H1 (cell line): ENCODE measurements around the gene CTNND2. TPM values are rescaled to one million over a fixed set of nuclear protein-coding genes. Genes with fewer than 3 reads are reported as not detected.

Source experiments
- CTCF ChIA-PET: fragments of 300-600 bp; sonication (Branson Sonifier 250); formaldehyde crosslinking; loops from one replicate; lab custom pipeline; 2021; ENCODE audit not compliant: partially characterized antibody; lab: Charles Lee
- POLR2A ChIA-PET: fragments of 300-600 bp; sonication (Branson Sonifier 250); formaldehyde crosslinking; loops from one replicate; lab custom pipeline; 2021; ENCODE audit warnings: inconsistent platforms; ENCODE audit not compliant: partially characterized antibody; lab: Charles Lee
- DNase-seq, 2 experiments: peaks; one replicate each; pipeline versions ENCODE4 v3.0.0 to v3.0.0-alpha.2; 2010 to 2022; ENCODE audit warnings: low spot score in 2 of 2, low read depth in 1 of 2, mixed read lengths in 1 of 2
- FAIRE-seq: peaks from 2 replicates; lab custom pipeline; 2011; peaks lifted over from hg19 to GRCh38; lab: Jason Lieb, UNC
- H2AFZ ChIP-seq: 2 replicates; pipeline ENCODE4 v1.8.1; 2012; ENCODE audit warnings: low read length, inconsistent platforms
- H2AK5ac ChIP-seq: 2 replicates; pipeline ENCODE4 v1.6.1; 2013; ENCODE audit warnings: low read depth, low read length
- H2BK120ac ChIP-seq: replicated peaks from 2 replicates; pipeline ENCODE3; 2013; ENCODE audit warnings: low read depth, low read length, inconsistent platforms
- H2BK12ac ChIP-seq: 2 replicates; pipeline ENCODE4 v1.6.1; 2013; ENCODE audit warnings: low read depth, low read length
- H2BK15ac ChIP-seq: 2 replicates; pipeline ENCODE4 v1.6.1; 2013; ENCODE audit warnings: low read length
- H2BK20ac ChIP-seq: 2 replicates; pipeline ENCODE4 v1.6.1; 2013; ENCODE audit warnings: low read length
- H2BK5ac ChIP-seq: 2 replicates; pipeline ENCODE4 v1.6.1; 2013; ENCODE audit warnings: low read depth, low read length
- H3K14ac ChIP-seq: 2 replicates; pipeline ENCODE4 v1.6.1; 2013; ENCODE audit warnings: inconsistent platforms; ENCODE audit not compliant: insufficient read length
- H3K18ac ChIP-seq: 2 replicates; pipeline ENCODE4 v1.6.1; 2013; ENCODE audit warnings: low read length; ENCODE audit errors: extremely low read depth
- H3K23ac ChIP-seq: 2 replicates; pipeline ENCODE4 v1.6.1; 2013; ENCODE audit warnings: inconsistent platforms; ENCODE audit not compliant: insufficient read length
- H3K23me2 ChIP-seq: 2 replicates; pipeline ENCODE4 v1.6.1; 2013; ENCODE audit warnings: low read depth, low read length
- H3K27ac ChIP-seq: 2 replicates; pipeline ENCODE4 v1.6.1; 2011; ENCODE audit warnings: low read depth, low read length, inconsistent platforms
- H3K27me3 ChIP-seq, 4 experiments: replicated peaks in 1 of 4; 1 replicate in 1 of 4; 2 replicates in 3 of 4; pipeline versions ENCODE4 v1.6.1 to v1.8.1; 2011 to 2013; ENCODE audit warnings: low read length in 3 of 4, mild to moderate bottlenecking in 3 of 4, inconsistent platforms in 2 of 4, mixed read lengths in 2 of 4, moderate library complexity in 1 of 4; ENCODE audit not compliant: control insufficient read depth in 3 of 4, insufficient read depth in 3 of 4; ENCODE audit errors: extremely low read depth in 1 of 4
- H3K36me3 ChIP-seq, 4 experiments: 2 replicates each; pipeline versions ENCODE4 v1.6.1 to v1.8.1; 2011 to 2013; ENCODE audit warnings: mild to moderate bottlenecking in 4 of 4, low read length in 3 of 4, moderate library complexity in 2 of 4, control low read depth in 1 of 4, inconsistent platforms in 1 of 4; ENCODE audit not compliant: insufficient read depth in 4 of 4, control insufficient read depth in 2 of 4
- H3K4ac ChIP-seq: replicated peaks from 2 replicates; pipeline ENCODE3; 2013; ENCODE audit warnings: low read length, low read depth, mixed read lengths, inconsistent platforms; ENCODE audit not compliant: insufficient read length
- H3K4me1 ChIP-seq, 4 experiments: replicated peaks in 1 of 4; 1 replicate in 1 of 4; 2 replicates in 3 of 4; pipeline versions ENCODE4 v1.6.1 to v1.8.1; 2011 to 2013; ENCODE audit warnings: low read length in 3 of 4, inconsistent platforms in 2 of 4, mixed read lengths in 1 of 4; ENCODE audit not compliant: insufficient read depth in 4 of 4, control insufficient read depth in 3 of 4
- H3K4me2 ChIP-seq, 2 experiments: 2 replicates each; pipeline versions ENCODE4 v1.6.1 to v1.8.1; 2011 to 2013; ENCODE audit warnings: low read depth in 2 of 2, low read length in 2 of 2, control low read depth in 1 of 2, inconsistent platforms in 1 of 2, mild to moderate bottlenecking in 1 of 2; ENCODE audit not compliant: insufficient read depth in 1 of 2
- H3K4me3 ChIP-seq, 4 experiments: fragments of 200-600, 300-600 bp in 1 of 4; sonication (generic), shearing (Covaris generic), sonication (Bioruptor Twin) in 1 of 4; 2 replicates each; pipeline versions ENCODE4 v1.5.1 to v1.8.1; 2011 to 2016; ENCODE audit warnings: low read length in 4 of 4, low read depth in 3 of 4, control low read depth in 2 of 4, inconsistent platforms in 2 of 4, mild to moderate bottlenecking in 2 of 4, mixed read lengths in 1 of 4, moderate library complexity in 1 of 4; ENCODE audit not compliant: insufficient read depth in 2 of 4; ENCODE audit errors: extremely low read depth in 1 of 4
- H3K56ac ChIP-seq: replicated peaks from 2 replicates; pipeline ENCODE3; 2013; ENCODE audit warnings: low read depth, mild to moderate bottlenecking, mixed read lengths, low read length, inconsistent platforms; ENCODE audit not compliant: insufficient read length
- H3K79me1 ChIP-seq: 2 replicates; pipeline ENCODE4 v1.6.1; 2013; ENCODE audit warnings: low read depth, low read length, control low read depth
- H3K79me2 ChIP-seq, 2 experiments: 2 replicates each; pipeline versions ENCODE4 v1.6.1 to v1.8.1; 2012 to 2013; ENCODE audit warnings: low read length in 2 of 2, mild to moderate bottlenecking in 2 of 2, inconsistent platforms in 1 of 2; ENCODE audit not compliant: insufficient read depth in 2 of 2, control insufficient read depth in 1 of 2
- H3K9ac ChIP-seq, 4 experiments: replicated peaks in 1 of 4; 1 replicate in 1 of 4; 2 replicates in 3 of 4; pipeline versions ENCODE4 v1.6.1 to v1.8.1; 2011 to 2013; ENCODE audit warnings: low read depth in 3 of 4, low read length in 3 of 4, control low read depth in 2 of 4, mild to moderate bottlenecking in 2 of 4, moderate library complexity in 2 of 4, inconsistent platforms in 1 of 4; ENCODE audit errors: extremely low read depth in 1 of 4
- H3K9me3 ChIP-seq, 2 experiments: 2 replicates each; pipeline versions ENCODE4 v1.6.1 to v1.8.1; 2012 to 2013; ENCODE audit warnings: mild to moderate bottlenecking in 2 of 2, moderate library complexity in 2 of 2, control low read depth in 1 of 2, inconsistent platforms in 1 of 2, low read depth in 1 of 2, low read length in 1 of 2, mixed read lengths in 1 of 2; ENCODE audit not compliant: insufficient read depth in 2 of 2
- H4K20me1 ChIP-seq, 2 experiments: replicated peaks in 1 of 2; 2 replicates each; pipeline versions ENCODE3 to v1.8.1; 2011 to 2013; ENCODE audit warnings: inconsistent platforms in 2 of 2, low read length in 2 of 2, mild to moderate bottlenecking in 1 of 2; ENCODE audit not compliant: insufficient read depth in 2 of 2, control insufficient read depth in 1 of 2
- H4K5ac ChIP-seq: 2 replicates; pipeline ENCODE4 v1.6.1; 2013; ENCODE audit warnings: low read length, low read depth, mixed read lengths, inconsistent platforms; ENCODE audit not compliant: insufficient read length
- H4K8ac ChIP-seq: 2 replicates; pipeline ENCODE4 v1.8.0; 2013; ENCODE audit warnings: mild to moderate bottlenecking, moderate library complexity, low read length, inconsistent platforms; ENCODE audit not compliant: insufficient read depth; ENCODE audit errors: extremely low read depth
- H4K91ac ChIP-seq: replicated peaks from 2 replicates; pipeline ENCODE3; 2013; ENCODE audit warnings: low read length, mixed read lengths, inconsistent platforms; ENCODE audit not compliant: insufficient read length
- CREB1 ChIP-seq: IDR thresholded peaks from 2 replicates; pipeline ENCODE4 v1.6.1; 2012; ENCODE audit warnings: inconsistent platforms
- JUND ChIP-seq: IDR thresholded peaks from 2 replicates; pipeline ENCODE4 v1.6.1; 2011; ENCODE audit warnings: mild to moderate bottlenecking, improper control_type of control experiment, low read length
- MAX ChIP-seq: IDR thresholded peaks from 2 replicates; pipeline ENCODE4 v1.6.1; 2012; ENCODE audit warnings: inconsistent platforms
- POLR2AphosphoS5 ChIP-seq: IDR thresholded peaks from 2 replicates; pipeline ENCODE4 v1.6.1; 2011; ENCODE audit warnings: low read depth, low read length
- TCF12 ChIP-seq: IDR thresholded peaks from 2 replicates; pipeline ENCODE4 v1.6.1; 2011; ENCODE audit warnings: low read depth, mild to moderate bottlenecking, low read length
- WGBS, 2 experiments: shearing (Covaris generic) in 1 of 2; methylation state at CpG; one replicate each; pipeline versions ENCODE4 v1.1.6 to v1.1.7; 2013 to 2015; ENCODE audit warnings: low lambda C conversion rate in 2 of 2, mixed read lengths in 2 of 2, inconsistent platforms in 1 of 2, low coverage in 1 of 2, missing lambda C conversion rate in 1 of 2; ENCODE audit not compliant: insufficient replicate concordance in 2 of 2, insufficient coverage in 1 of 2, insufficient read length in 1 of 2; ENCODE audit errors: extremely low coverage in 1 of 2, missing lambda C conversion rate in 1 of 2; 5-methylcytosine and 5-hydroxymethylcytosine counted together
- polyA plus RNA-seq, 7 experiments: library from polyadenylated mRNA; depleted of rRNA in 3 of 7; stranded (reverse) in 5 of 7; unstranded in 2 of 7; fragments of >200 nt in 5 of 7; fragments of 200-250 nt in 2 of 7; gene quantifications; 1 replicate in 5 of 7; 2 replicates in 1 of 7; 4 replicates in 1 of 7; pipeline versions ENCODE4 v1.2.1 to v1.2.3, GENCODE V29; 2011 to 2013; ENCODE audit warnings: missing spikeins in 2 of 7, mixed read lengths in 2 of 7
- total RNA-seq: library from RNA; stranded (reverse); fragmentation: NEBNext Ultra II Directional; extraction: Animal tissue kit (Norgen Biotek cat#: 25700); gene quantifications from 2 replicates; pipeline ENCODE4 v1.2.1, GENCODE V29; 2021

The CTNND2 gene
- total and polyA plus RNA-seq, 2 of the 8 experiments (the other 6 are each of a cell fraction or from before 2014, with no cell fraction given) = 7.4 to 14.2 TPM

GRCh38 chr5:11909471-11909870, 5.2 kb upstream of the CTNND2 start:
- H3K27me3 ChIP-seq = peaks cover 1 to 14% (median 9%) of the 10 kb centered on the region in 4 experiments
- no peaks in the 10 kb centered on the region for H4K20me1 ChIP-seq
- H3K18ac ChIP-seq = no peak overlapping the region
- no peak for DNase-seq
- no peak overlapping the region for H3K9ac ChIP-seq
- no peak for FAIRE-seq
- H2BK12ac ChIP-seq = no peak overlapping the region
- H3K4me2 ChIP-seq = no peak overlapping the region
- no peak overlapping the region for H2AK5ac ChIP-seq
- no peak overlapping the region for H2AFZ ChIP-seq
- TF ChIP-seq JUND (no peak), POLR2AphosphoS5 (no peak), TCF12 (no peak), CREB1 (no peak), MAX (no peak)
- H2BK5ac ChIP-seq = no peak overlapping the region
- H3K23me2 ChIP-seq = peaks cover 3% of the 10 kb centered on the region
- H3K4me3 ChIP-seq = no peak overlapping the region
- H2BK20ac ChIP-seq = no peak overlapping the region
- ChIA-PET CTCF (interaction anchor here (1.7 to 2.9 kb wide), 2 partner anchors 10 to 12 kb away, joined by 4 to 8 read pairs; no protein-coding TSS in a partner anchor), POLR2A (no interaction called here)
- H3K4me1 ChIP-seq = peaks cover 0 to 9% (median 5%) of the 10 kb centered on the region in 4 experiments; a peak in 6 of 7 replicates
- H3K14ac ChIP-seq = no peak overlapping the region
- no peak overlapping the region for H4K91ac ChIP-seq
- H2BK120ac ChIP-seq = no peak overlapping the region
- no peaks in the 10 kb centered on the region for H3K79me2 ChIP-seq
- H3K23ac ChIP-seq = no peak overlapping the region
- no peak overlapping the region for H3K56ac ChIP-seq
- no peak overlapping the region for H3K4ac ChIP-seq
- H3K27ac ChIP-seq = no peak overlapping the region
- no peaks in the 10 kb centered on the region for H3K36me3 ChIP-seq
- H4K5ac ChIP-seq = no peak overlapping the region
- H3K9me3 ChIP-seq = no peaks in the 10 kb centered on the region
- no peak overlapping the region for H2BK15ac ChIP-seq
- WGBS, 2 experiments = 90% methylated on average over 2 of the region's 2 CpGs; no CpG with 5 or more reads in 1 of the 2 experiments
- H4K8ac ChIP-seq = no peak overlapping the region
- no peaks in the 10 kb centered on the region for H3K79me1 ChIP-seq
